GM21737 (cell line): ENCODE data around the gene TCAIM.
"Not testable (repeated sequence)": the region's sequence is repeated elsewhere in the genome, so short reads cannot be mapped to it uniquely, and the experiment has no call there.

Experiments used
- ATAC-seq: cut with Tn5 transposase; IDR thresholded peaks from one replicate; pipeline ENCODE4 v1.9.1; 2021; ENCODE audit warnings: mild to moderate bottlenecking, moderate library complexity; ENCODE audit not compliant: unreplicated experiment

Gene TCAIM

DNA sequence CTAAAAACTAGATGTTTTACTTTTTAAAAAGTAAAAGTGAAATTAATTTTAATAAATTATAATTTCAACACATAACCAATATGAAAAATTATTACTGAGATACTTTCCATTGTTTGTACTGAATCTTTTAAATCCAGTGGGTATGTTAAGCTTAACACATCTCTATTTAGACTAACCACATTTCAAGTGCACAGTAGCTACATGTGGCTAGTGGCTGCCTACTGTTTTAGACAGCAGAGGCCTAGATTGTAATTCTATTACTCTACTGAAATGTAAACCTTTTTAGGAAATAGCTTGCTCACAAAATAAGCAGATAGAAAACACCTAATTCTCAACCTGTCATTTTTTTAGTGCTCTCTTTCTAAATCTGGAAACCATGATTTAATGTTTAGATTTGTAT lies 4.9 kb downstream of the TCAIM start:
- no peak for ATAC-seq

- ATAC-seq: not testable (repeated sequence)
Measured at GRCh38 chr3:44346590-44346989, 8.0 kb downstream of the TCAIM start.

DNA sequence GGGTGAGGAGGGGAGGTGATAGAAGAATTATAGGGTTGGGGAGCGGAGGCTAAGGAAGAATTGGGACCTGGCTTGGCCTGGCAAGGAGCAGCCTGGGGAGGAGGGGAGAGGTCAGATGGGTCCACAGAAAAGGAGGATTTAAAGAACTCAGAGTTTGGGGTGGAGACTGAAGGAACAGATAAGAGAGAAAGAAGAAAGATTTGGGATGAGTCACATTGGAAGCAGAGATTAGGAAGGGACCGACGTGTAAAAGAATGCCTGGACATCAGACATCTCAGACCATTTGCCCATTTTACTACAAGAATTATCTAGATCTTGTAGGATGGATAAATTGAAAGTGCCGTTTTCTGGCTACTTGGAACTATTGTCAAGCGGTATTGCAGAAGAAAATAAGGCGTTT lies 10.4 kb downstream of the TCAIM start:
- ATAC-seq: no peak

DNA sequence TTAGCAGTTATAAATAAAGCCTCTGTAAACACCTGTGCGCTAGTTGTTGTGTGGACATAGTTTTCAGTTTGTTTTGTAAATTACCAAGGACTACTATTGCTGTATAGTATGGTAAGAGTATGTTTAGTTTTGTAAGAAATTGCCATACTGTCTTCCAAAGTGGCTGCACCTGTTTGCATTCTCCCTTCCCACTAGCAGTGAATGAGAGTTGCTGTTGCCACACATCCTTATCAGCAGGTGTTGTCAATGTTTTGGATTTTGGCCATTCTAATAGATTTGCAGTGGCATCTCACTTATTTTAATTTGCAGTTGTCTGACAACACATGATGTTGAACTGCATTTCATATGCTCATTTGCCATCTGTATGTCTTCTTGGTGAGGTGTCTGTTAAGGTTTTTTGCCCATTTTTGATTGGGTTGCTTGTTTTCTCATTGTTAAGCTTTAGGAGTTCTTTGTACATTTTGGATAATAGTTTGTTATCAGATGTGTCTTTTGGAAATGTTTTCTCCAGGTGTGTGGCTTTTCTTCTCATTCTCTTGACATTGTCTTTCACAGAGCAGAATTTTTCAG lies 14.9 kb downstream of the TCAIM start:
- ATAC-seq: no peak

DNA sequence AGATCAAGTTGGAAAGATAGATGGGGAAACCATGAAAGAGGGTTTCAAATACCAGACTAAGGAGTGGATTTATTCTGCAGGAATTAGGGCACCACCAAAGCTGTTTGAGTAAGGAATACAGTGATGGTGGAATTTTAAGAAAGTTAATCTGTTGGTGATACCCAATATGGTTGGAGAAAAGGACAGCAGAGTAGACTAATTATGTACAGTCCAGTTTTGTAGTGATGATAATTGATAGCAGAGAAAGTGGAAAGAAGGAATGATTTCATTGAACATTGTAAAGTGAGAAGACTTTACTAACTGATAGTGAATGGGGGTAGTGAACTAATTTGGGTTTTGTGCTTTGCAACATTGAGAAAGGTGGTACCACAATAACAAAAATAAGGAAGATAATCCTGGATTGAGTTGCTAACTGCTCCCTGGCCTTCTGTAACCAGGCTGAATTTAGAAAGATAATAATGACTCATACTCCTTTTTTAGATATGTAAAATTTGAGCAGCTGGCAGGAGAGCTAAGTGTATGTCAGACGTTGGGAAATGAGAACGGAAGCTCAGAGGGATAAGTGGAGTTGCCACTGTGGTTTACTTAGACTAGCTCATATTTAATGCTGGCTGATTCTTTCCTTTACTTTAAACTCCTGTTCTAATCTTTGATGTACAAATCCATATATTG lies 16.9 kb downstream of the TCAIM start:
- no peak for ATAC-seq

GRCh38 chr3:44359146-44359751 lies 20.7 kb downstream of the TCAIM start:
- no peak for ATAC-seq

- ATAC-seq: peak; percentile 75
Measured at GRCh38 chr3:44363591-44363990, 25.0 kb downstream of the TCAIM start.

DNA sequence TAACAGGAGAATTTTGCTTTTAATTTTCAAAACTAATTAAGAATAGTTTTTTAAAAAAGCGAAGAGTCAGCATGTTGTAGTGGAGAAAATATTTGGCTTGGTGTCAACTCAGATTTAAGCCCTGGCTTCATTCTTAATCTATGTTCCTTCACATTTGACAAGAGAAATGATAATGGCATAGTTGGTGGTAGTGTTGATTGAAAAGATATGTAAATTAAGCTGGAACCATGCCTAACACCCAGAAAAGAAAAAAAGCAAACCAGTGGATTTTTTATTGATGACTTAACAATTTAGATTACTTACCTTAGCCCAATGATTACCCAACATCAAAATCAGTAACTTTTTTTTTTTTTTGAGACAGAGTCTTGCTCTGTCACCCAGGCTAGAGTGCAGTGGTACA lies 27.4 kb downstream of the TCAIM start:
- no peak for ATAC-seq

DNA sequence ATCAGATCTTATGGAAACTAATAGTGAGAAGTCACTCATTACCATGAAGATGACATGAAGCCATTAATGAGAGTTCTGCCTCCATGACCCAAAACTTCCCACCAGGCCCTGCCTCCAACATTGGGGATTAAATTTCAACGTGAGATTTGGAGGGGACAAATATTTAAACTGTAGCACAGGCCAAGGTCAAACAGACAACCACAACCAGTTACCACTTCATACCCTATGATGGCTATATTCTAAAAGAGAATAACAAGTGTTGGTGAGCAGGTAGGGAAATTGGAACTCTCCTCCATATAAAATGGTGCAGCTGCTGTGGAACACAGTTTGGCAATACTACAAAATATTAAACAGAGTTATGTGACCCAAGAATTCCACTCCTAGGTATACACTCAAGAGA lies 36.9 kb downstream of the TCAIM start:
- no peak for ATAC-seq

GRCh38 chr3:44387404-44387803 lies 48.8 kb downstream of the TCAIM start:
- ATAC-seq: no peak

- no peak for ATAC-seq
Measured at GRCh38 chr3:44392489-44392888, 53.9 kb downstream of the TCAIM start.

DNA sequence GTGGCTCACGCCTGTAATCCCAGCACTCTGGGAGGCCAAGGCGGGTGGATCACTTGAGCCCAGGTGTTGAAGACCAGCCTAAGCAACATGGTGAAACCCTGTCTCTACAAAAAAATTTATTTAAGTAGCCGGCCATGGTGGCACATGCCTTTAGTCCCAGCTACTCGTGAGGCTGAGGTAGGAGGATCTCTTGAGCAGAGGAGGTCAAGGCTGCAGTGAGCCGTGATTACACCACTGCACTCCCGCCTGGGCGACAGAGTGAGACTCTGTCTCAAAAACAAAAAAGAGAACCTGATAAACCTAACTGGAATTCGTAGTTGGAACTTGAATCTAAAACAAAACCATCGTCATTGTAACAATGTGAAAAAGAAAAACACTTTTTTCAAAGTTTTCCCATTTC lies 57.1 kb downstream of the TCAIM start:
- ATAC-seq: no peak

- no peak for ATAC-seq
Measured at GRCh38 chr3:44396200-44397171, 57.9 kb downstream of the TCAIM start.

DNA sequence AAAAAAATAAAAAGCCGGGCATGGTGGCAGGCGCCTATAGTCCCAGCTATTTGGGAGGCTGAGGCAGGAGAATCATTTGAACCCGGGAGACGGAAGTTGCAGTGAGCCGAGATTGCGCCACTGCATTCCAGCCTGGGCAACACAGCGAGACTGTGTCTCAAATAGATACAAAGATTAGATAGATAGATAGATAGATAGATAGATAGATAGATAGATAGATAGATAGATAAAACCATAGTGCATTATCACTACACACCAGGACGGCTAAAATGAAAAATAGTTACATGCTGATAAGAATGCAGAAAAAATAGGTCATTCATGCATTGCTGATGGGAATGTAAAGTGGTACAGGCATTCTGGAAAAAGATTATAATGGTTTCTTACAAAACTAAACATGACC lies 59.7 kb downstream of the TCAIM start:
- not testable (repeated sequence) for ATAC-seq

GRCh38 chr3:44398853-44399252 lies 60.3 kb downstream of the TCAIM start:
- ATAC-seq: no peak

DNA sequence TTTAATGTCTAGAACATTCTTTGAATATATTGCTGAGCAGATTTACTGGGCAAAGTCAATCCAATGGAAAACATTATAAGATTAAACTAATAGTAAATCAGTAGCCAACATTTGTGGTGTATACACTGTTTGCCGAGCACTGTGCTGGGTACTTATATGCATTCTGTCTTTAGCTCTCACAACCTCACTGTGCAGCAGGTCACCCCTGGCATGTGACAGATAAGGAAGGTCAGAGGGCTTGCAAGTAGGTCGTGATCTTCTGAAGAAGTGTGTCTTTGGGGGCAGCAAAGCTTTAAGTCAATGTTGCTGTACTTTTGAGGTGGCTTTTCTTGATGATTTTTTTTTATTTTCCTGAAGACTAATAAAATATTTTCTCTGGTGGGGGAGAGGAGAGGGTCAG lies 62.2 kb downstream of the TCAIM start:
- no peak for ATAC-seq

DNA sequence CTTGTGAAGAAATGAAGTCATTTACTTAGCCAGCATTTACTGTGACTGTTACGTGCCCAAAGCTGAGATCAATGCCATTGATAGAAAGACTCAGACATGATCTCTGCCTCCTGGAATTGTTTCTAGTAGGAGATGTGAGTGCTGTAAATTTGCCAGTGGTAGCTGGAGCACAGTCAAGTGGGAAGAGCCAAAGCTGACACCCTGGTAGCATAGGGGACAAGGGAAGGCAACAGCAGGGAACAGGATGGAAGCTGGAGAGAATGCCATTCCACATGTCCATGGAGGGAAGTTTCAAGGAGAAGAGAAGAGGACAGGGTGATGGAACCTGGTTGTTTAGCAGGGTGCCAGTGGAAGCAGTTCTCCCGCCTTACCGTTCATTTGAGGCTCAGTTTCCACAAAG lies 64.0 kb downstream of the TCAIM start:
- no peak for ATAC-seq

- no peak for ATAC-seq
Measured at GRCh38 chr3:44409640-44410410, 71.3 kb downstream of the TCAIM start.

- no peak for ATAC-seq
Measured at GRCh38 chr3:44411031-44411645, 72.6 kb downstream of the TCAIM start.

- ATAC-seq: no peak
Measured at GRCh38 chr3:44412365-44412764, 73.8 kb downstream of the TCAIM start.
